Hepatocyte (in vitro differentiated cells): ENCODE data around the gene CLEC4M.

Source experiments
- CTCF ChIP-seq: fragments of 200-600 bp; sonication (generic); IDR thresholded peaks from 2 replicates; pipeline ENCODE4 v1.5.1; 2016; ENCODE audit warnings: antibody characterized with exemption, mild to moderate bottlenecking; ENCODE audit not compliant: poor library complexity
- EZH2 ChIP-seq: fragments of 200-600 bp; sonication (generic); IDR thresholded peaks from 2 replicates; pipeline ENCODE4 v1.6.1; 2016; ENCODE audit warnings: antibody characterized with exemption, mild to moderate bottlenecking, borderline replicate concordance
- EZH2phosphoT487 ChIP-seq: fragments of 200-600 bp; sonication (generic); IDR thresholded peaks from one replicate; pipeline ENCODE4 v1.6.1; 2018; ENCODE audit warnings: antibody characterized with exemption, mild to moderate bottlenecking, low read depth, moderate library complexity; ENCODE audit not compliant: unreplicated experiment, severe bottlenecking

GRCh38 chr19:7748171-7748570 lies 14.9 kb upstream of the CLEC4M start:
- no peak for TF ChIP-seq CTCF
- no peak for TF ChIP-seq EZH2
- TF ChIP-seq EZH2phosphoT487: no peak
